ENCODE results near the gene FOXR1. TPM values are rescaled to one million over a fixed set of nuclear protein-coding genes. Genes with fewer than 3 reads are reported as not detected.

The FOXR1 gene
- total and polyA plus RNA-seq, 9 donors: 1.7 TPM; not detected in 8

DNA sequence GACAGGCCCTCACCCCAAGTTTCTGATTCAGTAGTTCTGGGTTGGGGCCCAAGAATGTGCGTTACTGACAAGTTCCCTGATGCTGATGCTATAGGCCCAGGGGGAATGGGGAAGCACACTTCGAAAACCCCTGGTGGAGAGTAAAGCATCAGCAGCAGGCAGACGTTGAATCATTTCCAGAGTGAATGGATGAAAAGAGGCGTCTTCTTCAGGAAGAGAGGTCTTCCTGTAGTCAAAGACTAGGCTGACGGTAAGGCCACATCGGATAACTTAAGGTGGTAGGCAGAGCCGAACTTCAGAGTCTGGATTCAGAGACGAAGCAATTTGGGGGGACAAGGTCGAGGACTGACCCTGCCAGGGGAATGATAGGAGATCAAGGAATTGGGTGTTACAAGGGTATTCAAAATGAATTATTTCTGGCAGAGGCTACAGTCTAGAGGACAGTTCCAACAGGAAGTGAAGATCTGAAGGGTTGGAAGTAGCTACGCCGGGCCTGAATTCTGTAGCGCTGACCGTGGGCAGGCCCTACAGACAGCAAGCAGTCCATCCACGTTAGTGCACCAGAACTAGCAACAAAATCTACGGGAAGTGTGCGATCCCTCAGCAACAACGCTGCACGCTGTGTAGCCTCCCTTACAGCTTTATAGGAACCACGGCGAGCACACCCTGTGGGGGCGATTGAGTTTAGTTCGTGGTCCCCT is 25.5 kb downstream of the FOXR1 start:
- Histone ChIP-seq H3K27ac (peak overlapping the region in 1 of 2 donors; percentile 66), H3K4me1 (ENCODE audit: insufficient read depth) (peaks cover 7% of the 10 kb centered on the region), H3K4me3 (peak overlapping the region; percentile 80), H3K27me3 (no peaks in the 10 kb centered on the region), H3K9me3 (no peaks in the 10 kb centered on the region), H3K36me3 (no peaks in the 10 kb centered on the region)
- WGBS, 3 donors: 9 to 16% (median 13%) methylated on average over 22 of the region's 22 CpGs
- intact Hi-C loops (cut with DNase I): no loop called here
- peak in 1 of 5 donors; percentile 34 for DNase-seq
- TF ChIP-seq, protein P1, sequence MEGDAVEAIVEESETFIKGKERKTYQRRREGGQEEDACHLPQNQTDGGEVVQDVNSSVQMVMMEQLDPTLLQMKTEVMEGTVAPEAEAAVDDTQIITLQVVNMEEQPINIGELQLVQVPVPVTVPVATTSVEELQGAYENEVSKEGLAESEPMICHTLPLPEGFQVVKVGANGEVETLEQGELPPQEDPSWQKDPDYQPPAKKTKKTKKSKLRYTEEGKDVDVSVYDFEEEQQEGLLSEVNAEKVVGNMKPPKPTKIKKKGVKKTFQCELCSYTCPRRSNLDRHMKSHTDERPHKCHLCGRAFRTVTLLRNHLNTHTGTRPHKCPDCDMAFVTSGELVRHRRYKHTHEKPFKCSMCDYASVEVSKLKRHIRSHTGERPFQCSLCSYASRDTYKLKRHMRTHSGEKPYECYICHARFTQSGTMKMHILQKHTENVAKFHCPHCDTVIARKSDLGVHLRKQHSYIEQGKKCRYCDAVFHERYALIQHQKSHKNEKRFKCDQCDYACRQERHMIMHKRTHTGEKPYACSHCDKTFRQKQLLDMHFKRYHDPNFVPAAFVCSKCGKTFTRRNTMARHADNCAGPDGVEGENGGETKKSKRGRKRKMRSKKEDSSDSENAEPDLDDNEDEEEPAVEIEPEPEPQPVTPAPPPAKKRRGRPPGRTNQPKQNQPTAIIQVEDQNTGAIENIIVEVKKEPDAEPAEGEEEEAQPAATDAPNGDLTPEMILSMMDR (IDR thresholded peaks at IDR 0.05): no peak
- TF ChIP-seq EP300 (IDR thresholded peaks at IDR 0.05) (no peak), POLR2A (IDR thresholded peaks at IDR 0.05) (no peak)

DNA sequence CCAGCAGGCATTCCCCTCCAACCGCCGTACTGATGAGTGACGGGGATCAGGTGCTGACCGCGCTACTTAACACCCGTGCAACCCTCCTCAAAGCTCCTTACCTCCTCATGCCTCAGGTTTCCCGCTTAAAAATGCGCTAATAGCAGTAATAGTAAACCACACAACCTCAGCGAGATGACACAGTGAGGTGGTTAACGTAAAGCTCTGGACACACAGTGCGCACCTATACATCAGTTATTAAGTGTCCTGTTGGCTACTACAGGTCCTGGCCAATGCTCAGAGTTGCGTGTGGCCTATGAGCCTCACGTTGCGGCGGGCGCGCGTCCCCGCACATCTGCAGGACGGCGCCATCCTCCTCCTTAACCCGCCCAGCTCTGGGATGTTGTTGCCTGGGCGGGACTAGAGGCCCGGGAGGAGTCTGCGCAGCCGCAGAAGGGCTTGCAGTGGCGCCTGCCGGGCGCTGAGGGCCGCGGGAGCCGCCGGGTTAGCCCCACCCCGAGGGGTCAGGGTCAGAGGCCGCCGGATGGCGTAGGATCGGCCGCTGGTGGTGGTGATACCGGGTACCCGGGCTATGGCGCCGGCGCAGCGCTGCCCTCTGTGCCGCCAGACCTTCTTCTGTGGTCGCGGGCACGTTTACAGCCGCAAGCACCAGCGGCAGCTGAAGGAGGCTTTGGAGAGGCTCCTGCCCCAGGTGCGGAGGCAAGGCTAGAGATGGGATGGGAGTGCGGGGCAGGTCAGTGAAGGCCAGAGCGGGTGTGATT is 26.2 kb downstream of the FOXR1 start, which contains the start of gene CENATAC:
Gene CENATAC (plus strand): TSS at position 512 of the 761 bp plus-strand sequence. CDS start 60 bp downstream, at position 572.
- WGBS, 3 donors: 0 to 1% (median 0%) methylated on average over 49 to 54 of the region's 54 CpGs

DNA sequence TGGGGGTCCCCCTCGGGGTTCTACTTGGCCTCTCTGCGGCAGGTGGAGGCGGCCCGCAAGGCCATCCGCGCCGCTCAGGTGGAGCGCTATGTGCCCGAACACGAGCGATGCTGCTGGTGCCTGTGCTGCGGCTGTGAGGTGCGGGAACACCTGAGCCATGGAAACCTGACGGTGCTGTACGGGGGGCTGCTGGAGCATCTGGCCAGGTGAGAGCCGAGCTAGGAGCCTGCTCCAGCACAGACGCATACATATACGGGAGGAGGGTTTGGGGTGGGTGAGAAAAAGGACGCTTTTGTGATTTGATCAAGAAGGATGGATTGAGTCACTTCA is 26.8 kb downstream of the FOXR1 start:
- no peaks in the 10 kb centered on the region for H3K27me3 ChIP-seq
- intact Hi-C loops (cut with DNase I): loop anchor here in 1 of 4 donors (2.0 kb wide), 1 partner anchor 20 kb away; the partner anchor contains the start of genes RPS25 and TRAPPC4
- 1 to 2% (median 1%) methylated on average over 19 of the region's 19 CpGs for WGBS, 3 donors
- H3K4me3 ChIP-seq: peak overlapping the region; percentile 80
- H3K27ac ChIP-seq: peak overlapping the region; percentile 63 to 66
- H3K36me3 ChIP-seq: no peaks in the 10 kb centered on the region
- TF ChIP-seq POLR2A (IDR thresholded peaks at IDR 0.05): no peak
- TF ChIP-seq, protein P1 (IDR thresholded peaks at IDR 0.05): no peak
- TF ChIP-seq EP300 (IDR thresholded peaks at IDR 0.05): no peak
- no peaks in the 10 kb centered on the region for H3K9me3 ChIP-seq
- H3K4me1 ChIP-seq (ENCODE audit: insufficient read depth): peaks cover 7% of the 10 kb centered on the region
- DNase-seq: no peak

More for the DNA sequence above, 26.2 kb downstream of the FOXR1 start, which contains the start of gene CENATAC:
- H3K4me1 ChIP-seq (ENCODE audit: insufficient read depth): peaks cover 7% of the 10 kb centered on the region
- no peaks in the 10 kb centered on the region for H3K27me3 ChIP-seq
- peak; percentile 94 to 97 (median 95) for DNase-seq
- intact Hi-C loops (cut with DNase I): loop anchor here in 1 of 4 donors (2.0 kb wide), 1 partner anchor 21 kb away; the partner anchor contains the start of genes RPS25 and TRAPPC4
- TF ChIP-seq EP300 (IDR thresholded peaks at IDR 0.05) (no peak), POLR2A (IDR thresholded peaks at IDR 0.05) (peak; percentile 57)
- TF ChIP-seq, protein P1 (IDR thresholded peaks at IDR 0.05): peak in 2 of 3 donors; percentile 21 to 23
- no peaks in the 10 kb centered on the region for H3K9me3 ChIP-seq
- H3K27ac ChIP-seq: peak within 1 kb of the TSS; percentile 63 to 66
- no peaks in the 10 kb centered on the region for H3K36me3 ChIP-seq
- H3K4me3 ChIP-seq: peak within 1 kb of the TSS; percentile 80

DNA sequence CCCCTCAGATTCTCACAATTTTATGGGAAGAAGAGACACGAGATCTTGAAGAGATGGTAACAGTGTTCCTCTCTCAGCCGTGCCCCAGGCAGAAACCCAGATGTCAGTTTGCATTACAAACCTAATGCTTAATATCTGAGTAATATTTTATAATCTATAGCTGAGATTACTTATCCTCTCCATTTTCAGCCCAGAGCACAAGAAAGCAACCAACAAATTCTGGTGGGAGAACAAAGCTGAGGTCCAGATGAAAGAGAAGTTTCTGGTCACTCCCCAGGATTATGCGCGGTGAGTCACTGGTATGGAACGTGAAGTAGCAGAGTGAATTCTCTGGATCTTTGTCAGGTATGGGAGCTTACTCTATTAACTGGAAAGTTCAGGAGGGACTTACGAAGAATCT is 27.3 kb downstream of the FOXR1 start:
- intact Hi-C loops (cut with DNase I): loop anchor here in 1 of 4 donors (2.0 kb wide), 1 partner anchor 20 kb away; the partner anchor contains the start of genes RPS25 and TRAPPC4
- H3K9me3 ChIP-seq: no peaks in the 10 kb centered on the region
- H3K4me3 ChIP-seq: peak overlapping the region; percentile 80
- H3K4me1 ChIP-seq (ENCODE audit: insufficient read depth): peaks cover 7% of the 10 kb centered on the region
- WGBS, 3 donors: 23 to 43% (median 38%) methylated on average over 6 of the region's 6 CpGs
- H3K27ac ChIP-seq: peak overlapping the region in 1 of 2 donors; percentile 66
- no peaks in the 10 kb centered on the region for H3K27me3 ChIP-seq
- TF ChIP-seq EP300 (IDR thresholded peaks at IDR 0.05): no peak
- TF ChIP-seq, protein P1 (IDR thresholded peaks at IDR 0.05): no peak
- no peak for TF ChIP-seq POLR2A (IDR thresholded peaks at IDR 0.05)
- no peaks in the 10 kb centered on the region for H3K36me3 ChIP-seq
- DNase-seq: peak in 1 of 5 donors; percentile 31
